Caco-2 (cell line): ENCODE data around the gene CCT7. TPM values are rescaled to one million over a fixed set of nuclear protein-coding genes. Genes with fewer than 3 reads are reported as not detected.

Source experiments
- BruUV-seq: library from RNA; stranded (reverse); fragments of 400-500 nt; replicated peaks from 2 replicates; lab custom pipeline; 2021; lab: Mats Ljungman, UMichigan
- CTCF ChIA-PET: fragments of 300-600 bp; sonication (Branson Sonifier 250); formaldehyde crosslinking; loops from one replicate; lab custom pipeline; 2022; ENCODE audit warnings: antibody characterized with exemption; lab: Charles Lee
- POLR2A ChIA-PET: fragments of 300-600 bp; sonication (Branson Sonifier 250); formaldehyde crosslinking; loops from one replicate; lab custom pipeline; 2022; ENCODE audit warnings: antibody characterized with exemption; lab: Charles Lee
- DNase-seq, 2 experiments: peaks; one replicate each; pipeline versions ENCODE4 v3.0.0 to v3.0.0-alpha.2; 2020 to 2022
- H3K27me3 ChIP-seq: replicated peaks from 2 replicates; pipeline ENCODE4 v1.6.0; 2011; ENCODE audit warnings: low read length; ENCODE audit not compliant: control insufficient read depth, insufficient read depth
- H3K36me3 ChIP-seq: 2 replicates; pipeline ENCODE4 v1.5.1; 2011; ENCODE audit warnings: low read length; ENCODE audit not compliant: control insufficient read depth, insufficient read depth
- H3K4me1 ChIP-seq: fragments of 250-450 bp; sonication (Bioruptor Pico); 2 replicates; pipeline ENCODE4 v1.5.1; 2020; ENCODE audit warnings: mild to moderate bottlenecking
- H3K4me3 ChIP-seq: 2 replicates; pipeline ENCODE4 v1.5.1; 2011; ENCODE audit warnings: low read depth, mild to moderate bottlenecking, control low read depth, low read length
- H3K9me3 ChIP-seq: fragments of 250-450 bp; sonication (Bioruptor Pico); 2 replicates; pipeline ENCODE4 v1.5.1; 2020; ENCODE audit warnings: mild to moderate bottlenecking, moderate library complexity
- H3K27ac Mint-ChIP-seq: one replicate; pipeline ENCODE4 v1.8.0; 2022; ENCODE audit warnings: mixed read lengths; ENCODE audit not compliant: unreplicated experiment
- H3K27me3 Mint-ChIP-seq: one replicate; pipeline ENCODE4 v1.8.0; 2022; ENCODE audit warnings: mixed read lengths; ENCODE audit not compliant: insufficient read depth, unreplicated experiment
- H3K36me3 Mint-ChIP-seq: one replicate; pipeline ENCODE4 v1.8.0; 2022; ENCODE audit warnings: mild to moderate bottlenecking, mixed read lengths; ENCODE audit not compliant: insufficient read depth, unreplicated experiment
- H3K4me1 Mint-ChIP-seq: one replicate; pipeline ENCODE4 v1.8.0; 2022; ENCODE audit warnings: low read depth, mixed read lengths; ENCODE audit not compliant: unreplicated experiment
- H3K4me3 Mint-ChIP-seq: one replicate; pipeline ENCODE4 v1.8.0; 2022; ENCODE audit warnings: mild to moderate bottlenecking, moderate library complexity, mixed read lengths; ENCODE audit not compliant: unreplicated experiment
- H3K9me3 Mint-ChIP-seq: one replicate; pipeline ENCODE4 v1.8.0; 2022; ENCODE audit warnings: mixed read lengths; ENCODE audit not compliant: unreplicated experiment
- CTCF ChIP-seq, 2 experiments: fragments of 200-600 bp in 1 of 2; IDR thresholded peaks; 1 replicate in 1 of 2; 2 replicates in 1 of 2; pipeline versions ENCODE4 v1.5.1 to v1.8.0; 2011 to 2022; ENCODE audit warnings: antibody characterized with exemption in 1 of 2, control low read depth in 1 of 2, inconsistent platforms in 1 of 2, low read depth in 1 of 2, low read length in 1 of 2, mild to moderate bottlenecking in 1 of 2, moderate library complexity in 1 of 2; ENCODE audit not compliant: insufficient read depth in 1 of 2, severe bottlenecking in 1 of 2, unreplicated experiment in 1 of 2
- intact Hi-C: fragments of 100-400 bp; cut with micrococcal nuclease; formaldehyde crosslinking; loops from one replicate; pipeline ENCODE4 v1.10.0; 2022; ENCODE audit not compliant: unreplicated experiment
- total RNA-seq: library from RNA; stranded (reverse); gene quantifications from 2 replicates; pipeline ENCODE4 v1.2.3, GENCODE V29; 2022

CCT7 gene
- total RNA-seq, 1 experiment from 2014 or later: 450 TPM

- no peaks in the 10 kb centered on the region for H3K27me3 Mint-ChIP-seq
- peaks cover 21% of the 10 kb centered on the region for H3K4me1 Mint-ChIP-seq
- no peak overlapping the region for H3K27ac Mint-ChIP-seq
- H3K9me3 Mint-ChIP-seq: no peaks in the 10 kb centered on the region
- no peak for DNase-seq
- peaks cover 18% of the 10 kb centered on the region for H3K36me3 Mint-ChIP-seq
- intact Hi-C loops: loop anchor here (1.0 to 5.0 kb wide), 3 partner anchors 14 to 383 kb away; partner anchors contain the start of genes FBXO41 and SPR
- Histone ChIP-seq H3K36me3 (no peaks in the 10 kb centered on the region), H3K9me3 (no peaks in the 10 kb centered on the region), H3K27me3 (no peaks in the 10 kb centered on the region), H3K4me1 (peaks cover 12% of the 10 kb centered on the region; the same call in 1 of the 2 replicates), H3K4me3 (peak overlapping the region; percentile 93)
- TSS peak; percentile 55 for BruUV-seq
- ChIA-PET CTCF (interaction anchor here (1.7 kb wide), 1 partner anchor 90 kb away, joined by 4 read pairs; no protein-coding TSS in a partner anchor), POLR2A (no interaction called here)
- H3K4me3 Mint-ChIP-seq: peak overlapping the region; percentile 72
- TF ChIP-seq CTCF (IDR thresholded peaks at IDR 0.05; ENCODE audit: insufficient read depth in 1 of 2, low read depth in 1 of 2, low read length in 1 of 2, severe bottlenecking in 1 of 2, unreplicated experiment in 1 of 2): no peak
These were observed 35.8 kb downstream of the CCT7 start for GRCh38 chr2:73269686-73270465.

GRCh38 chr2:73272270-73272669, 38.2 kb downstream of the CCT7 start:
- Histone ChIP-seq H3K27me3 (no peaks in the 10 kb centered on the region), H3K4me3 (no peak overlapping the region), H3K36me3 (no peaks in the 10 kb centered on the region), H3K4me1 (peaks cover 12% of the 10 kb centered on the region; the same call in 1 of the 2 replicates), H3K9me3 (no peaks in the 10 kb centered on the region)
- no TSS peak for BruUV-seq
- H3K27me3 Mint-ChIP-seq: no peaks in the 10 kb centered on the region
- H3K4me3 Mint-ChIP-seq: no peak overlapping the region
- no peaks in the 10 kb centered on the region for H3K9me3 Mint-ChIP-seq
- H3K36me3 Mint-ChIP-seq: peaks cover 18% of the 10 kb centered on the region
- no peak for DNase-seq
- ChIA-PET POLR2A (no interaction called here), CTCF (no interaction called here)
- peaks cover 14% of the 10 kb centered on the region for H3K4me1 Mint-ChIP-seq
- intact Hi-C loops: no loop called here
- no peak for TF ChIP-seq CTCF (IDR thresholded peaks at IDR 0.05; ENCODE audit: insufficient read depth in 1 of 2, low read depth in 1 of 2, low read length in 1 of 2, severe bottlenecking in 1 of 2, unreplicated experiment in 1 of 2)
- H3K27ac Mint-ChIP-seq: no peak overlapping the region

GRCh38 chr2:73279852-73280251, 45.7 kb downstream of the CCT7 start:
- Mint-ChIP-seq H3K27ac (no peak overlapping the region), H3K36me3 (no peaks in the 10 kb centered on the region), H3K4me3 (no peak overlapping the region), H3K4me1 (no peaks in the 10 kb centered on the region), H3K9me3 (no peaks in the 10 kb centered on the region), H3K27me3 (no peaks in the 10 kb centered on the region)
- Histone ChIP-seq H3K9me3 (no peaks in the 10 kb centered on the region), H3K4me1 (peaks cover 2% of the 10 kb centered on the region; the same call in 1 of the 2 replicates), H3K36me3 (no peaks in the 10 kb centered on the region), H3K27me3 (no peaks in the 10 kb centered on the region), H3K4me3 (no peak overlapping the region)
- no peak for TF ChIP-seq CTCF (IDR thresholded peaks at IDR 0.05; ENCODE audit: insufficient read depth in 1 of 2, low read depth in 1 of 2, low read length in 1 of 2, severe bottlenecking in 1 of 2, unreplicated experiment in 1 of 2)
- BruUV-seq: no TSS peak
- ChIA-PET CTCF (no interaction called here), POLR2A (no interaction called here)
- intact Hi-C loops: no loop called here
- DNase-seq: peak in 1 of 2 experiments; percentile 21
